ENCODE results near the gene GAS2.

DNA sequence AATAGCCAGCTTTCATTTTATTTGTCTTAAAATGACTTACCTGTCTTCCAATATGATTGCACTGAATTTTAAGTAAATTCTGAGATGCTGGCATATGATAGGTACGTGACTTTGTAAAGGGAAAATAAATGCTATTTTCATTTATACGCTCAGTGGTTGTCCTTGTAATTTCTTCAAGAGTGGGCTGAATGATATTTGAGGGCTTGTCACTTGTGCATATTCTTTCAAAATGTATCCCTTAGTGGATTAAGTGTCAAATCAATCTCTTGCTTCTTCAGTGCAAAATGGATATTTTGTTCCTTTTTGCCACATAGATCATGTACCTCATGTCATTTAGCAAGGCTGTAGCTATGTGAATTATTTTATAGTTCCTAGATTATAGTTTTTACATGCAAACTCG lies 56.9 kb downstream of the GAS2 start:
- TF ChIP-seq, protein P1, sequence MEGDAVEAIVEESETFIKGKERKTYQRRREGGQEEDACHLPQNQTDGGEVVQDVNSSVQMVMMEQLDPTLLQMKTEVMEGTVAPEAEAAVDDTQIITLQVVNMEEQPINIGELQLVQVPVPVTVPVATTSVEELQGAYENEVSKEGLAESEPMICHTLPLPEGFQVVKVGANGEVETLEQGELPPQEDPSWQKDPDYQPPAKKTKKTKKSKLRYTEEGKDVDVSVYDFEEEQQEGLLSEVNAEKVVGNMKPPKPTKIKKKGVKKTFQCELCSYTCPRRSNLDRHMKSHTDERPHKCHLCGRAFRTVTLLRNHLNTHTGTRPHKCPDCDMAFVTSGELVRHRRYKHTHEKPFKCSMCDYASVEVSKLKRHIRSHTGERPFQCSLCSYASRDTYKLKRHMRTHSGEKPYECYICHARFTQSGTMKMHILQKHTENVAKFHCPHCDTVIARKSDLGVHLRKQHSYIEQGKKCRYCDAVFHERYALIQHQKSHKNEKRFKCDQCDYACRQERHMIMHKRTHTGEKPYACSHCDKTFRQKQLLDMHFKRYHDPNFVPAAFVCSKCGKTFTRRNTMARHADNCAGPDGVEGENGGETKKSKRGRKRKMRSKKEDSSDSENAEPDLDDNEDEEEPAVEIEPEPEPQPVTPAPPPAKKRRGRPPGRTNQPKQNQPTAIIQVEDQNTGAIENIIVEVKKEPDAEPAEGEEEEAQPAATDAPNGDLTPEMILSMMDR (IDR thresholded peaks at IDR 0.05): no peak
- TF ChIP-seq POLR2A (IDR thresholded peaks at IDR 0.05): no peak
